Stimulated activated CD4-positive, alpha-beta T cell treated with anti-CD3 and anti-CD28 coated beads, Interleukin-2, amount 100 ng/mL, for 24 hours (primary cell): ENCODE data around the gene PLXDC2.
A peak's percentile ranks its signal among the peaks of the same experiment; 100 is the strongest.
"Not testable (repeated sequence)": the region's sequence is repeated elsewhere in the genome, so short reads cannot be mapped to it uniquely, and the experiment has no call there.

Source experiments
- DNase-seq, 2 donors: peaks; one replicate each; pipeline ENCODE4 v3.0.0-alpha.2; 2020

PLXDC2 gene

DNA sequence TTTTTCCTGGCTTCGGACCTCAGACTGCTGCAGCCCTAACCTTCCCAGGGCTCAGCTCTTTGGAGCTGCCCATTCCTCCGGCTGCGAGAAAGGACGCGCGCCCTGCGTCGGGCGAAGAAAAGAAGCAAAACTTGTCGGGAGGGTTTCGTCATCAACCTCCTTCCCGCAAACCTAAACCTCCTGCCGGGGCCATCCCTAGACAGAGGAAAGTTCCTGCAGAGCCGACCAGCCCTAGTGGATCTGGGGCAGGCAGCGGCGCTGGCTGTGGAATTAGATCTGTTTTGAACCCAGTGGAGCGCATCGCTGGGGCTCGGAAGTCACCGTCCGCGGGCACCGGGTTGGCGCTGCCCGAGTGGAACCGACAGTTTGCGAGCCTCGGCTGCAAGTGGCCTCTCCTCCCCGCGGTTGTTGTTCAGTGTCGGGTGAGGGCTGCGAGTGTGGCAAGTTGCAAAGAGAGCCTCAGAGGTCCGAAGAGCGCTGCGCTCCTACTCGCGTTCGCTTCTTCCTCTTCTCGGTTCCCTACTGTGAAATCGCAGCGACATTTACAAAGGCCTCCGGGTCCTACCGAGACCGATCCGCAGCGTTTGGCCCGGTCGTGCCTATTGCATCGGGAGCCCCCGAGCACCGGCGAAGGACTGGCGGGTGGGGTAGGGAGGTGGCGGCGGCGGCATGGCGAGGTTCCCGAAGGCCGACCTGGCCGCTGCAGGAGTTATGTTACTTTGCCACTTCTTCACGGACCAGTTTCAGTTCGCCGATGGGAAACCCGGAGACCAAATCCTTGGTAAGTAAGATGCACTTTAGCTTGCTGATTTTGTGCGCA lies at the start of gene PLXDC2:
TSS of gene PLXDC2 (plus strand) at position 22 of the 820 bp plus-strand sequence.
- peak in 1 of 2 donors; percentile 3 for DNase-seq

DNA sequence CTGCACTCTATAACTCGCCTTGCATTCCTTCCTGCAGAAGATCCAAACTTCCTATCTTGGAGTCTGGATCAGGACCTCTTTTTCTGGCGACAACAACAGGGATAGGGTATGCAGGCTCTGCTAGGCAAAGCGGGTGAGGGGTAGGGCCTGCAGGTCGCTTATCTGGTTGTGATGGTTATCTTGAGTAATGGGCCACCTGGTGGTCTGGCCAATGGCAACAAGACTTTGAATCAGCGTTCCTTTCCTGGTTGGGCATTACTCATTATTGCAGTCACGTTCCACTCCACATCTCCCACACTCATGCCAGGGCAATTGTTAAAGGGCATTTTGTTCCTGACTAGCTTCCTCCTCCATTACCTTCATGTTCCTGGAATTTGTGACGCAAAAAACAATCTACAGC lies 48.4 kb upstream of the PLXDC2 start:
- DNase-seq = no peak

DNA sequence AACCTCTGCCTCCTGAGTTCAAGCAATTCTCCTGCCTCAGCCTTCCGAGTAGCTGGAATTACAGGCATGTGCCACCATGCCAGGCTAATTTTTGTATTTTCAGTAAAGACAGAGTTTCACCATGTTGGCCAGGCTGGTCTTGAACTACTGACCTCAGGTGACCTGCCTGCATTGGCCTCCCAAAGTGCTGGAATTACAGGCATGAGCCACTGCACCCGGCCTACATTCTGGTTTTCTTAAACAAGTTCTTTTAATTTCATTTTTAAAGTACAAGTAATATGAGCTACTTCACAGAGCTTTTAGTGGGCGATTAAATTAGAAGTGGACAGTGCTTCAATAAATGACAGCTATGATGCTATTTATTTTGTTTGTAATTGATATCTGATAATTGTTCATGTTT lies 46.4 kb upstream of the PLXDC2 start:
- not testable (repeated sequence) for DNase-seq

DNA sequence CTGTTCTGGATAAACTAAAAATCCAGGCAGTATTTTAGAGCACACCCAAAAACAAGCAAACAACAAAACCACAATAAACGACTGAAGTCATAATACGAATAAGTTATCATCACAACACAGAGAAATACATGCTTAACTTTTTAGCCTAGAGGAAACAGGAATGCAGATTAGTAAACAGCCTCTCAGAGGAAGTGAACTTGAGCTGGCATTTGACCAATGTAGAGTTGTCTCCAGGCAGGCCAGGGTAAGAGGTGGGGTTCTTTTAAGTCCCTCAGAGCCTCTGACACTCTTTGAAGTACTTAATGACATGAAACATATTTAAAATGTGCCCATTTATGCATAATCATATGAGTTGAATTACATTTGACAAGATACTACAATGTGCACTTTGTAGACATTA lies 43.3 kb upstream of the PLXDC2 start:
- no peak for DNase-seq

DNA sequence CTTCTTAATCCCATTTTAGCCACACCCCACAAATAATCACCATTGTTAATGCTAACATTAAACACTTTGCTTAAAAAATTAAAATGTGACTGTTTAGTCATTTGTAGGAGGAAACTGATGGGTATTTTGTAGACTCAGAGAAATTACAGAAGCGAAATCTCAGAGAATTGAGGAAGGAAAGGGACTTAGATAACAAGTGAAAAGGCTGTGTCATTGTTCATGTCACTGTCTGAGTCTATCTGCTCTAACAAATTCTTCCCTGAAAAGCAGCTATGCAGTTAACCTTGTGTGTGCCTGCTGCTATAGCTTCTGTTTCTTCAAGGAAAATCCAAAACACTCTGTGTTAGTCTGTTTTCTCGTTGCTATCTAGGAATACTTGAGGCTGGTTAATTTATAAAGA lies 40.9 kb upstream of the PLXDC2 start:
- DNase-seq = no peak

DNA sequence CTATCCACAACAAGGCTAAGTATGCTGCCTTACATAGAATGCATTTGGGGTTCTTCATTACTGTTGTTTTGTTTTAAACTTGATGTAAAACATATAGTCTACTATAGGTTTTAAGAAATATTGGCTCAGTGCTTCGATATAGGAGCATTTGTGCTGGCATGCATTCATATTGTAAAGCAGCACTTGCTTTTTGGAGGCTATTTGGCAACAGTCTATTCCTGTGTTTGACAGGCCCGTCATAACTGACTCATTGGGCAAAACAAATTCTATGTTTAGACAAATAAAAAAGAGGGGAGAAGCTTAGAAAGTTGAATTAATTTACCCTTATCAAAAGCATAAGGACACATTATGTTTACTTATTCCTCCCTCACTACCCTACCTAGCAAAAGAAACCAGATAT lies 38.4 kb upstream of the PLXDC2 start:
- no peak for DNase-seq

DNA sequence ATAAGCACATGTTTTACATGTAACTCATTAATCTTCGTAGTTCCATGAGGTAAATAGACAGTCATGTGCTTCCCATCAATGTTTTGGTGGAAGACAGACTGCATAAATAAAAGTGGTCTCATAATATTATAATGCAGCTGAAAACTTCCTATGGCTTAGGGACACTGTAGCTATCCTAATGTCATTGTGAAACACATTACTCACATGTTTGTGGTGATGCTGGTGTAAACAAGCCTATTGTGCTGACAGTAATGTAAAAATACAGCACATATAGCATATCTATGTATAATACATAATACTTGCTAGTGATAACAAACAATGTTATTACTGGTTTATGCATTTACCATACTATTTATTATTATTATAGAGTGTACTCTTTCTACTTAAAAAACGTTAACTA lies 37.2 kb upstream of the PLXDC2 start:
- no peak for DNase-seq

DNA sequence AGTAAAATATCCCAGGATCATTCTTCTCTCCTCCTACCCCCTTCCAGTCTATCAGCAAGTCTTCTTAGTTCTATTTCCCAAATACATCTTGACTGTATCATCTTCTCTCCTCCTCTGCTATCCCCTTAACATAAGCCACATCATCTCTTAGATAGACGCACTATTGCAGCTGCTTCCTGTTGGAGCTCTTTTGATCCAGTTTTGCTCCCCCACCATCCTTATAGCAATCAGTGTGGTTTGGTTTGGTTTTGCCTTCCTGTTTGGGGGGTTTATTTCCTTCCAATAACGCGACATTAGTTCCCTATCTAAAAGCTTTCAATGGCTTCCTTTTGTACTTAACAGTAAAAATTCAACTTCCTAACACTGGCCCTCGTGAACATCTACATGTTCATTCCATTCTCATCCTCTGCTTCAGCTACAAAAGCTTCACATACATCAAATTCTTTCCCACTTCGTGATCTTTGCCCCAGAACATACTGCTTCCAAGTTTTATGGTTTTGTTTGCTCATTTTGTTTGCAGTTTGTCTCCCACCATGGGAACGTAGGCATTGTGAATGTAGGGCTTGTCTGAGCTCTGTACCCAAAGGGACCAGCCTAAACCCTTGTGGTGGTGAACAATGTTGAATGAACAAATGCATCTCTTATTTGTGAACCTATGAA lies 33.7 kb upstream of the PLXDC2 start:
- no peak for DNase-seq

DNA sequence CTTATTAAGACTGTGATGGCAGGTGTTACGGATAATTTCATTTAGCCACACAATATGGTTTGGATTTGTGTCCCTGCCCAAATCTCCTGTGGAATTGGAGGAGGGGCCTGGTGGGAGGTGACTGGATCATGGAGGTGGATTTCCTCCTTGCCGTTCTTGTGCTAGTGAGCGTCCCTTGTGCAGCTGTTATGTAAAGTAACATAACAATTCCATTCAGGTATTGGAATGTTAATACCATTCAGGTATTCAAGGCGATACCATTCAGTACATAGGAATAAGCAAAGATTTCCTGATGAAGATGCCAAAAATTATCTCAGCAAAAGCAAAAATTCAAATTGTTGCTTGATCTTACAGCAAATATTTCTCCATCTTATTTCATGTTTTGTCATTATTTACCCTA lies 32.5 kb upstream of the PLXDC2 start:
- no peak for DNase-seq

DNA sequence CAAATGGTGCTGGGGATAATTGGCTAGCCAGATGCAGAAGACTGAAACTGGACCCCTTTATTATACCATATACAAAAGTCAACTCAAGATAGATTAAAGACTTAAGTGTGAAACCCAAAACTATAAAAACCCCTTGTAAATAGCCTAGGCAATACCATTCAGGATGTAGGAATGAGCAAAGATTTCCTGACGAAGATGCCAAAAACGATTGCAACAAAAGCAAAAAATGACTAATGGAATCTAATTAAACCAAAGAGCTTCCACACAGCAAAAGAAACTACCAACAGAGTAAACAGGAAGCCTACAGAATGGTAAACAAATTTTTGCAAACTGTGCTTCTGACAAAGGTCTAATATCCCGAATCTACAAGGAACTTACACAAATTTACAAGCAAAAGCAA lies 30.9 kb upstream of the PLXDC2 start:
- DNase-seq = no peak

DNA sequence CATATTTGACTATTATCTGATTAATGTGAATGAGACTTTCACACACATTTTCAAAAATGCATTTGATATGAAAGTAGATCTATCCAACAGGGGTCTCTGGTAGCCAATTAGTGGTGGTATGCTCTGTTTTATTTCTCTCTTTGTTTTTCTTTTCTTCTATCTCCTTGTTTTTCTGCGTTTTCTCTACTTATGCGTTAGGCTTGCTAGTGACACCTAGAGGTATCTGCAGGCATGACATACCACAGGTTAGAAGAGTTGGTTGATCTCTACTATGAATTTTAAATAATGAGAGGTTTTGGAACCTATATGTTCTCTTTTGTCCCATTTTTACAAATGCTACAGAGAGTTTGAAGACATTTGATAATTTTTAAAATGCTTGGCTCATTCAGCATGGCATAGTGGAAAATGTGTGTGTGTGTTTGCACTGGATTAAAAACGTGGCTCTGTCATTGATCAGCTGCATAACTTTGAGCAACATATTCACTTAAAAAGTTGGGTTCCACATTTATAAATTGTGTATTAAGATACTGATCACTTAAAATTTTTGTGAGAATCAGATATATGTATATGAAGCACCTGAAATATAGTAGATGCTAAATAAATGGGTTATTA lies 28.1 kb upstream of the PLXDC2 start:
- DNase-seq = peak in 1 of 2 donors; percentile 2

DNA sequence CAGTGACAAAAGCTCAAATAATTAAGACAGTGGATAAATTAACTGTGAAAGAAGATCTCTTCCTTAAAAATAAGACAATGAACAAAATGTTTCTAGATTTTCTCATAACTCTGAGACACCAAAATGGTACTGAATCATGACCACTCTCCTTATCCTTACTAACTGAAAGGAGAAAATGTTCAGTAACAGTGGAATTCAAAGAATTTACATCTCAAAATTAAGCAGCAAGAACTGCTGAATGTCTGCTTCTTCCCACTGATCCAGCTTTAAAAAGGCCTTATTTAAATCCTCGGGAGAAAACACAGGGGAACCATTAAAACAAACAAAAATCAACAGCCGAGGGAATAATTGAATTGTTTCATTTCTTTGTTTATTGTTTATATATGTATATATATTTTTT lies 27.3 kb upstream of the PLXDC2 start:
- DNase-seq = no peak

DNA sequence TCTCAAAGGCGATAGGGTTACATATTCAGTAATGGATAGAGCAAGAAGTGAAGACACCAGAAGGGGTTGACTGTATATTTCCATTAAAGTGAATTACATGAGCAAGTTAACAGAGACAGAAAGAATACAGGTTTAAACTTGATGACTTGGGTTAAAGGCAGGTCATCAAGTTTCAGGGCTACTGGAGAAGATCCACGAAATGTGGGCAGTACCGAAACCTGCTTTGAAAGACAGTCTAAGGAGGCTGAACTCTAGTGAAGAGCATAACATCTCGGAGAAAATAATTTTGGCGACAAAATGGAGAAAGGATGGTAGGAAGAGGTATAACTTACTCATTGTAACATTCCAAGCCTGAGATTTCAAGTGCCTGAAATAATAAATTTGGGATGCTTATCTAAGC lies 26.6 kb upstream of the PLXDC2 start:
- no peak for DNase-seq

DNA sequence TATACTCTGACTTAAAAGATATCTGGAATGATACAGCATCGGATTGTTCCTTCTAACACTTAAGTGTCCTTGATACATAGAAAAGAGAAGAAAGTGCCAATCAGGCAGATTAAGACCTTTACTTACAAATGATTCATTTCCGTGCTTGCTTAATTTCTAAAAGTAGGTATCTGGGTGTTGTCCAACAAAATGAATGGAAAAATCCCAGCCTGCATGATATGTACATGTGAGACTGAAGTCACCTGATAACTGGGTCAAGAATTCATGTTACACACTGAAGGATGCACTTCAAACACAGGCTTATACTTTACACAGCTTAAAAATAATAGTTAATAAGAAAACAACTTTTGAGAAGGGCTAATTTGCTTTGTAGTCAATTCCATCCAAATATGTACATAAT lies 25.2 kb upstream of the PLXDC2 start:
- DNase-seq = no peak

DNA sequence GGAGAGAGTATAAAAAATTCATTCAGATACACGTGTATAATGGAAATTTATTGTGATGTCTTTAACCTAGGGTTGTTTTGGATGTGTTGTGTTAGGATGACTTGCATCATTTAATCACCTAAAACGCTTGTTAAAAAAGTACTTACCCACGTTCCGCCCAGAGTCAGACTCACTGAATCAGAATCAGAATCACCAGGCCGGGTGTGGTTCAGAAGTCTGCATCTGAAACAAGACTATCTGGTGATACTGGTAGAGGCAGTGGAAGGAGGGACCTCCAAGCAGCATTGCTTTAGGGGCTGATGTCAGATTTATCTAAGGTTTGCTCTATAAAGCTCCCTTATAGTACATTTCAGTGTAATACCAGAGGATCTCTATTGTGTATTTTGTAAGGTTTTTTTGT lies 20.5 kb upstream of the PLXDC2 start:
- no peak for DNase-seq

DNA sequence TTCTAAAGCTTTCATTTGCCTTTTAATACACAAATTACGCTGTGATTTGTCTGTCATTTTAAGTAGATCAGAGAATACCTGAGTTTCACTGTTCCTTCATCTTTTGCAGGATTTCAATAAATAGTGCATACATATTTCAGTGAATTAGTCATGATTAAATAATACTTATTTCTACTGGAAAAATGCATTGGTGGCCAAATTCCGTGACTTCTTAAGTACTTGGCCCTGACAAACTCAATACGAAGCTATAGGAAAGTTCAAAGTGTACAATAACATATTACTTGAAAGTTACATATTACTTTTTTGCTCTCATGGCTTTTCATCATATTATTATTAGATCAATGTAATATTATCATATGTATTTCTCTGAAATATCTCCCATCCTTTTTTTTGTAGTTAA lies 16.1 kb upstream of the PLXDC2 start:
- no peak for DNase-seq

DNA sequence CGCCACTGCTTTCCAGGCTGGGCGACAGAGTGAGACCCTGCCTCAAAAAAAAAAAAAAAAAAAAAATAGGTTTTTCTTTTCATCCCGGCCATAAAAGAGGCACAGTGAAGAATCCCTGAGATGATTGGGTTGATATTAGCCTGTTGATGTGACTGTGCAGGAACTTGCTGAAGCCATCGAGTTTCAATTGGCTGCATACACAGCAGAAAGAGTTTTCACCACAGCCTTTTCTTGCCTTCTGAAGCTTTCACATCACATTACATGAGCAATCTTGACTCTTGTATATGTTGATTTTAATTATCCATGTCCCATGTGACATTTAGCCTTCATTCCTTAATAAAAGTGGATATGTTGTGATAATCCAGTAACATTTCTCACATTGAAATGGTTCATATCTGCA lies 14.9 kb upstream of the PLXDC2 start:
- no peak for DNase-seq

DNA sequence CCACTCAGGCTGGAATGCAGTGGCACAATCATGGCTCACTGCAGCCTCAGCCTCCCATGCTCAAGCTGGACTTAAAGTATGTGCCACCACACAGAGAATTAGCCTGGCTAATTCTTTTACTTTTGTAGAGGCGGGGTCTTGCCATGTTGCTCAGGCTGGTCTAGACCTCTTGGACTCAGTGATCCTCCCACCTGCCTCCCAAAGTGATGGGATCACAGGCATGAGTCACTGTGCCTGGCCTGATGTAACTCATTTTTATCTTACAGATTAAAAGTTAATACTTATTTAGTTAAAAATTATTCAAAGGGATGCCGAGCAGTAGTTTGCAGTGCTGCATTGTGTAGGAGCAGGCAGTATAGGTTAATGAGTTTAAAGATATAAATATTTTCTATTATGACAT lies 12.6 kb upstream of the PLXDC2 start:
- no peak for DNase-seq

DNA sequence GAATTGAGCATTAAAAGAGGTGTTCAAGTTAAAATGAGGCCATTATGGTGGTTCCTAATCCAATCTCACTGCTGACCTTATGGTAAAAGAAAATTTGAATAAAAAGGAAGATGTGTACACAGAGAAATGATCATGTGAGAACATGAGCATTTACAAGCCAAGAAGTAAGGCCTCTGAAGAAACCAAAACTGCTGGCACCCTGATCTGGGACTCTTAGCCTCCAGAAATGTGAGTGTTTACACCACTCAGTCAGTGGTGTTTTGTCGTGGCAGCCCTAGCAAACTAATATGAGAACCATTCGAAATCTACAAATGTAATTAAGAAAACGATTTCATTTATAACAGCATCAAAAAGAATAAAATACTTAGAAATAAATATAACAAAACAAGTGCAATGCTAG lies 6.8 kb upstream of the PLXDC2 start:
- no peak for DNase-seq

DNA sequence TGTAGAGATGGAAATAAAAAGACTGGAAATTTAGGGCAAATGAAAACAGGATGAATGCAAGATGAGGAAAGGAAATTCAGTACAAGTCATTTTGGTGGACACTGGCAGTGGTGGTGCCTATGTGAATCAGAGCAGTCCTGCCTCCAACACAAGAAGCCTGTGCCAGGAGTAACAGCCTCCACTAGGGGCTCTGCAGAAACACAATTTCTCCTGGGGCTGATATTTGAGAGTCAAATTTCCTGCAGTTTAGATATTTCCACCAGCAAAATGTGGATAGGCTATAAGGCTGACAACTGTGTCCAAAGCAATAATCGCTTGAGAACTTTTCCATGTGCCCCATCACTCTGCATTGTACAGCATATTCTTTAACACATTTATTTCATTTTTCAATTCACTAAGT lies 4.7 kb upstream of the PLXDC2 start:
- no peak for DNase-seq

DNA sequence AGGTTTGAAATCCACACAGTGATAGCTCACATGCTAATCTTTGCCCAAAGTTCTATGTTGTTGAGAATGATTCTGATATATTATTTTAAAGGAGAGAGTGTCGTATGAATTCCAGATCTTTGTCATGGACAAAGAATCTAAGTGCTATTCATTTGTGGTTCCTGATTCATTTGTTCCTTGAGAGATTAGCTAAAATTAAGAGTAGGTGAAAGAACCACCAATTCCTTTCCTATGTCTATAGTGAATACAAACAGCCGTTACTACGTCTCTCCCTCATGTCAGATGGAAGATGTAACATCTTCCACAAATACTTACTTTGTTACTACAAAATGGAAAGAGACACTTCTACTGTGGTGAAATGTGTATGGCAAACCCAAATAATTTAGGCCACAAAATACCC lies 3.3 kb upstream of the PLXDC2 start:
- no peak for DNase-seq

DNA sequence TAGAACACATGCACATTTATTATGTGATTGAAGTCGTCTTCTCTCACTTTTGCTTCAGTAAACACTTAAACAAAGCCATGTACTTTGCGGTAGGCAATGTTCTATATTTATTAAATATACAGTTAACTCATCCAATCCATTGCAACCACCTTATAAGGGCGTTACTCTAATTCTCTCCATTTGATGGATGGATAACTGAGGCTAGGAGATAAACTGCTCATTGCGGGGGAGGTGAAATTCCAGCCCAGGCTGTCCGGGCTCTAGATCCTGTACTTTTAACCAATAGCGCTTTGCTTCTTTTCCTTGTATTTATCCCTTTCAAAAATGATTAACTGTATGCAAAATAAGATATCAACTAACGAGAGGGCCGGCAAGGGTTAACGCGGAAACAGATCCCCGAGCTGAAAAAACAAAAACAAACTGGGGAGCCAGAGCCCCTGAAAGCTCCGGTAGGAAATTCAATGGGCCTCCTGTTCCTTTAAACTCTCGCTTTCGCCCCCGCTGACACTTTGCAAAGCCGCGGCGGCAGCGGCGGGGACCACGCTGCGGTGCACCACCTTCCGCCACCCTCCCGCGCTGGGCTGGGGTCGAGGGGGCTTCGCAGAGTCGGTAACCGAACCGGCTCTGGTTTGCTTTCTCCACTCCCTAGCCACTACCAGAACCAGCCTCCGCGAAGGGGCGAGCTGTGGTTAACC lies 1.0 kb upstream of the PLXDC2 start:
- no peak for DNase-seq

DNA sequence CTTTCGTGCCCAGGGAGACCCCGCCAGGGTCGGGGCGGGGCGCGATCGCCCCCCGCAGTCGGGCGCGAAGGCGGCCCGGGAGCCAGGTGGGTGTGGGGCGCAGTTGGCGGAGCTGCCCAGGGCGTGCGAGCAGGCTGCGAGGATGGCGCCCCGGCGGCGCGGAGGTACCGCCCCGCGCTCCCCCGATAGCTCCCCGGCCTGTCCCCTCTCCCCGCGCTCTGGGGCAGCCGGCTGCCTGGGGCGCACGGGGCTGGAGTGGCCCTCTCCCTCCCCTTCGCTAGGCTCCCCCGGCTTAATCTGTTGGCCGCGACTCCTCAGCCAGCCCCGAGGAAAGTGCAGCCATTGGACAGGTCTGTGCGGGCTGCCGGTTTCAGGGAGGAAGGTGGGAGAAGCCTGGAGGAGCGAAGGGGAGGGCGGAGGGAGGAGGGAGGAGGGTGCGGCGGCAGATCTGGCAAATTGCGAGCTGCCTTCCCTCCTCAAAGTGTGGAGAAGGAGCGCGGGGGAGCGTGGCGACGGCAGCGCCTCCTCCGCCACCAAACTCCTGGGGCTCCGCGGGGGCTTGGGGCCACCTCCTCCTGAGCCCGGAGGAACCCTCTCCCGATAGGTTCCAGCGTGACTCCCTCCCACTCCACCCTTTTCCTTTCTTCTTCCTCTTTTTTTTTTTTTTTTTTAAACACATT lies 361 bp upstream of the PLXDC2 start:
- DNase-seq = peak in 1 of 2 donors; percentile 1
